Left ventricle myocardium inferior (tissue), 1 donor: ENCODE data around the gene MIF4GD. TPM values are rescaled to one million over a fixed set of nuclear protein-coding genes. Genes with fewer than 3 reads are reported as not detected.

Experiments
- DNase-seq: peaks from one replicate; pipeline ENCODE4 v3.0.0-alpha.2; 2020
- H3K27ac ChIP-seq: fragments of 200-600 bp; replicated peaks from 2 replicates; pipeline ENCODE4 v1.8.0; 2021
- H3K27me3 ChIP-seq: fragments of 200-600 bp; 2 replicates; pipeline ENCODE4 v1.8.0; 2021; ENCODE audit warnings: low read depth
- H3K36me3 ChIP-seq: fragments of 200-600 bp; 2 replicates; pipeline ENCODE4 v1.8.0; 2021
- H3K4me1 ChIP-seq: fragments of 200-600 bp; 2 replicates; pipeline ENCODE4 v1.8.0; 2021
- H3K4me3 ChIP-seq: fragments of 200-600 bp; 2 replicates; pipeline ENCODE4 v1.8.0; 2021; ENCODE audit warnings: mild to moderate bottlenecking, moderate library complexity
- H3K9me3 ChIP-seq: fragments of 200-600 bp; replicated peaks from 2 replicates; pipeline ENCODE4 v1.8.0; 2021
- CTCF ChIP-seq: fragments of 200-600 bp; IDR thresholded peaks from 2 replicates; pipeline ENCODE4 v1.8.0; 2021; ENCODE audit warnings: antibody characterized with exemption, mild to moderate bottlenecking, borderline replicate concordance
- intact Hi-C: fragments of 100-400 bp; cut with micrococcal nuclease; formaldehyde crosslinking; loops from one replicate; pipeline ENCODE4 v1.11.0; 2022
- total RNA-seq: library from RNA; stranded (reverse); fragmentation: NEBNext Ultra II Directional; extraction: Animal tissue kit (Norgen Biotek cat#: 25700); gene quantifications from one replicate; pipeline ENCODE4 v1.2.1, GENCODE V29; 2021
- donor health status: DM: no; HTN: yes; CAD: no; lungs with severe emphysema.

Gene MIF4GD
- total RNA-seq, 1 donor from 2014 or later: 11.9 TPM

DNA sequence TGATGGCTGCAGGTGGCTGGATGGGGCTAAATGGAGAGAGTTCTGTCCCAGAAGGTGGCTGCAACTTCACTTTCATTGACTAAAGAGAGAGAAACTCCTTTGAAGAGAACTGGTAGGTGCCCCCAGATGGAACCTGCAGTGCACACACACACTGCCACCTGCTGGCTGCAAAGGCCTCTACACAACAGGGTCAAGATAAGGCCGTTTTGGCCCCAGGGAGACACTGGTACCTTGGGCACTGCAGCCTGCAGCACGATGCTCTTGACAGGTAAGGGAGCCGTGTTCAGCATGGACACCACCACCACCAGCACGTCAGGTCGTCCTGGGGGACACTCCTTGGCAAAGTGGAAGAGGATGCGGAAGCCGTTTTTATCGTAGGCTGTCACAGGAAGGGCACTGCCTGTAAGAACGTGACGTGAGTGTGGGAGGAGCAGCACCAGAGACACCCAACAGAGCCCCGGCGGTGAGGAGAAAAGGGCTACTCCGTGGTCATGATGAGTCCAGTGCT, 32.3 kb downstream of the MIF4GD start:
- Histone ChIP-seq H3K36me3 (peaks cover 98% of the 10 kb centered on the region), H3K27me3 (no peaks in the 10 kb centered on the region), H3K27ac (peak overlapping the region; percentile 77), H3K9me3 (no peaks in the 10 kb centered on the region), H3K4me1 (peaks cover 44% of the 10 kb centered on the region), H3K4me3 (no peak overlapping the region)
- peak; percentile 85 for TF ChIP-seq CTCF
- intact Hi-C loops: no loop called here
- DNase-seq: no peak

GRCh38 chr17:75238020-75238580, 32.9 kb downstream of the MIF4GD start:
- Histone ChIP-seq H3K27me3 (no peaks in the 10 kb centered on the region), H3K4me1 (peaks cover 44% of the 10 kb centered on the region), H3K27ac (peak overlapping the region; percentile 77), H3K4me3 (no peak overlapping the region), H3K36me3 (peaks cover 98% of the 10 kb centered on the region), H3K9me3 (no peaks in the 10 kb centered on the region)
- TF ChIP-seq CTCF: no peak
- intact Hi-C loops: no loop called here
- DNase-seq: no peak

DNA sequence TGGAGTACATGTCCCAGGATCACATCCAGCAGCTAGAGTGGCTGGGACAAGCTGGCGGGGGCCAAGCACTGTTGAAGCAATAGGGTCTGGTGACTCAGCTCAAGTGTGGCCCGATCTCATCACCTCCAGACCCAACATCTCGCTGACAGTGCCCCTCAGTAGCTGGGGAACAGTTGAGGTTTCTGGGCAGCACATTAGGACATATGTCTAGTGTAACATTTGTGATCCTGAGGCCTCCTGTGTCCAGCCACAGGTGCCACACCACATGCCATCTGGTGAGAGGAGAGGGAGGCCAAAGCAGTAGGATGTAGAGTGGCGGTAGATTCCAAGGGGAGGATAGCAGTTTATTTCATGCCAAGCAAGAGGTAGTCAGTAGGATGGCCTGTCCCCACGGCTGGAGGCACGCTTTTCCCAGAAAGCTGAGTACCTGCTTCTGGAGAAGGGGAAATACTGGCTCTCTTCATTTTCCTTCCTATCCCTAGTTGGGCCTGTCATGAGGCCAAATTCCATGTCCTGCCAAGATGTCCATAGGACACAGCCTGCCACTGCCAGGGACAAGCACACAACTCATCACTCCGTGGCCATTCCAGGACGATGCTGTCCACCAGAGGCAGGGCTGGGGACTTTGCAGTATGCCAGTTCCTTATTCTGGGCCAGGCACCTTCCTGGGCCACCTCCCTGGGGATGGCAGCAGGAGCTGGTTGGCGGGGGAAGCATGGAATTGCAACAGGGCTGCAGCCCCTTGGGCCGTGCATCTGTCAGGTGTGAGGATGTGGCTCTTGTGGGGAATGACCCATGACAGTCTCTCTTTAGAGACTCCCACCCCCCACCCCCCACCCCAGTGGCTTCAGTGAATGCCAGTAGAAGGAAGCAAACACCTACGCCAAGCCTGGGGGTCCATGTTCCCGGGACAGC, 33.7 kb downstream of the MIF4GD start:
- Histone ChIP-seq H3K27me3 (no peaks in the 10 kb centered on the region), H3K27ac (peak overlapping the region; percentile 77), H3K4me1 (peaks cover 44% of the 10 kb centered on the region), H3K36me3 (peaks cover 98% of the 10 kb centered on the region), H3K9me3 (no peaks in the 10 kb centered on the region), H3K4me3 (no peak overlapping the region)
- TF ChIP-seq CTCF: no peak
- intact Hi-C loops: no loop called here
- peak; percentile 33 for DNase-seq

DNA sequence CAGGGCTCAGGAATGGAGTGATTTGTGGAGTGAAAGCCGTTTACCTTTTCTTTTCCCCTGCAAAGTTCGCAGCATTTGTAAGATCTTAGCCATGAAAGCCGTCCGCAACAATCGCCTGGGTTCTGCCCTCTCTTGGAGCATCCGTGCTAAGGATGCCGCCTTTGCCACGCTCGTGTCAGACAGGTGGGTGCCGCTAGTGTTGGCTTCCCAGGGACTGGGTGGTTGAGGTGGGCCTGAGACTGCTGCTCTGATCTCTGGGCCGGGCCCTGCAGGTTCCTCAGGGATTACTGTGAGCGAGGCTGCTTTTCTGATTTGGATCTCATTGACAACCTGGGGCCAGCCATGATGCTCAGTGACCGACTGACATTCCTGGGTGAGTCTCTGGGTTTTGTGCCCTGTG, 38.2 kb downstream of the MIF4GD start:
- Histone ChIP-seq H3K27ac (no peak overlapping the region), H3K27me3 (no peaks in the 10 kb centered on the region), H3K4me1 (peaks cover 15% of the 10 kb centered on the region), H3K36me3 (peaks cover 96% of the 10 kb centered on the region), H3K4me3 (no peak overlapping the region), H3K9me3 (no peaks in the 10 kb centered on the region)
- intact Hi-C loops: no loop called here
- no peak for DNase-seq
- TF ChIP-seq CTCF: no peak

GRCh38 chr17:75231741-75232464, 39.1 kb downstream of the MIF4GD start:
- H3K4me1 ChIP-seq: peaks cover 6% of the 10 kb centered on the region
- H3K36me3 ChIP-seq: peaks cover 94% of the 10 kb centered on the region
- no peaks in the 10 kb centered on the region for H3K9me3 ChIP-seq
- no peak for DNase-seq
- intact Hi-C loops: no loop called here
- no peak overlapping the region for H3K27ac ChIP-seq
- H3K4me3 ChIP-seq: no peak overlapping the region
- no peak for TF ChIP-seq CTCF
- H3K27me3 ChIP-seq: no peaks in the 10 kb centered on the region
